ENCODE measurements around the gene HNRNPUL1.

HNRNPUL1 gene

DNA sequence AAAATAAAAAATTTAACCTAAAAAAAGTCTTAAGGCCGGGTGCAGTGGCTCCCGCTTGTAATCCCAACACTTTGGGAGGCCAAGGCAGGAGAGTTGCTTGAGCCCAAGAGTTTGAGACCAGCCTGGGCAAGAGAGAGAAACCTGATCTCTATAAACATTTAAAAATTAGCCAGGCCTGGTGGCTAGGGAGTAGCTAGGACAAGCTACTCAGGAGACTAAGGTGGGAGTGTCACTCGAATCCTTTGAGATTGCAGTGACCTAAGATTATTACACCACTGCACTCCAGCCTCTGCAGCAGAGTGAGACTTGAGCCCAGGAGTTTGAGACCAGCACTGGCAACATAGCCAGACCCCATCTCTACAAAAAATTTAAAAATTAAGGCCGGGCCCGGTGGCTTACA, 46.9 kb downstream of the HNRNPUL1 start:
- H4K20me1 ChIP-seq (ENCODE audit: insufficient read depth, low read length): no peaks in the 10 kb centered on the region
- peak overlapping the region; percentile 97 for H3K4me2 ChIP-seq (ENCODE audit: low read length)
- peaks cover 29% of the 10 kb centered on the region for H3K4me1 ChIP-seq (ENCODE audit: insufficient read depth, low read length, severe bottlenecking)
- H3K27ac ChIP-seq (ENCODE audit: low read depth, low read length, poor library complexity, severe bottlenecking): no peak overlapping the region
- no peak overlapping the region for H2AFZ ChIP-seq (ENCODE audit: low read length)
- H3F3A ChIP-seq (ENCODE audit: insufficient read depth, low read length): peaks cover 9% of the 10 kb centered on the region; the same call in 1 of the 2 replicates
- H3K9me2 ChIP-seq (ENCODE audit: low read depth, low read length): no peaks in the 10 kb centered on the region
- peak overlapping the region; percentile 83 for H3K4me3 ChIP-seq (ENCODE audit: low read depth, low read length, poor library complexity, severe bottlenecking)
- H3K27me3 ChIP-seq (ENCODE audit: insufficient read depth, low read length): no peaks in the 10 kb centered on the region
- H3K79me2 ChIP-seq (ENCODE audit: insufficient read depth, low read length): peaks cover 9% of the 10 kb centered on the region
- peak overlapping the region; percentile 96 for H3K9ac ChIP-seq (ENCODE audit: low read length)
- TF ChIP-seq EZH2 (IDR thresholded peaks at IDR 0.05; ENCODE audit: borderline replicate concordance, low read length): no peak
- TF ChIP-seq, protein P1, sequence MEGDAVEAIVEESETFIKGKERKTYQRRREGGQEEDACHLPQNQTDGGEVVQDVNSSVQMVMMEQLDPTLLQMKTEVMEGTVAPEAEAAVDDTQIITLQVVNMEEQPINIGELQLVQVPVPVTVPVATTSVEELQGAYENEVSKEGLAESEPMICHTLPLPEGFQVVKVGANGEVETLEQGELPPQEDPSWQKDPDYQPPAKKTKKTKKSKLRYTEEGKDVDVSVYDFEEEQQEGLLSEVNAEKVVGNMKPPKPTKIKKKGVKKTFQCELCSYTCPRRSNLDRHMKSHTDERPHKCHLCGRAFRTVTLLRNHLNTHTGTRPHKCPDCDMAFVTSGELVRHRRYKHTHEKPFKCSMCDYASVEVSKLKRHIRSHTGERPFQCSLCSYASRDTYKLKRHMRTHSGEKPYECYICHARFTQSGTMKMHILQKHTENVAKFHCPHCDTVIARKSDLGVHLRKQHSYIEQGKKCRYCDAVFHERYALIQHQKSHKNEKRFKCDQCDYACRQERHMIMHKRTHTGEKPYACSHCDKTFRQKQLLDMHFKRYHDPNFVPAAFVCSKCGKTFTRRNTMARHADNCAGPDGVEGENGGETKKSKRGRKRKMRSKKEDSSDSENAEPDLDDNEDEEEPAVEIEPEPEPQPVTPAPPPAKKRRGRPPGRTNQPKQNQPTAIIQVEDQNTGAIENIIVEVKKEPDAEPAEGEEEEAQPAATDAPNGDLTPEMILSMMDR (IDR thresholded peaks at IDR 0.05; ENCODE audit: low read length): no peak
- peaks cover 51% of the 10 kb centered on the region for H3K36me3 ChIP-seq (ENCODE audit: insufficient read depth, low read length)
- H3K9me3 ChIP-seq (ENCODE audit: low read length): no peaks in the 10 kb centered on the region

DNA sequence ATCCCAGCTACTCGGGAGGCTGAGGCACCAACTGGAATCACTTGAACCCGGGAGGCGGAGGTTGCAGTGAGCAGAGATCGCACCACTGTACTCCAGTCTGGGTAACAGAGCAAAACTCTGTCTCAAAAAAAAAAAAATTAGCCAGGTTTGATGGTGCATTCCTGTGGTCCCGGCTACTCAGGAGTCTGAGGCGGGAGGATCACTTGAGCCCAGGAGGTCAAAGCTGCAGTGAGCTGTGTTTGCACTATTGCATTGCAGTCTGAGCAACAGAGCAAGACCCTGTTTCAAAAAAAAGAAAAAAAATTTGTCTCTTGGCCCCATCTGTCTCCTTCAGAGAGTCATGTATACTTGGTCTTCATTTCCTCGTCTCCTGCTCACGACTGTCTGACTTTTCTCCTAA, 47.4 kb downstream of the HNRNPUL1 start:
- peaks cover 29% of the 10 kb centered on the region for H3K4me1 ChIP-seq (ENCODE audit: insufficient read depth, low read length, severe bottlenecking)
- H3K27ac ChIP-seq (ENCODE audit: low read depth, low read length, poor library complexity, severe bottlenecking): no peak overlapping the region
- H3K9me3 ChIP-seq (ENCODE audit: low read length): no peaks in the 10 kb centered on the region
- H3K79me2 ChIP-seq (ENCODE audit: insufficient read depth, low read length): peaks cover 9% of the 10 kb centered on the region
- H3K36me3 ChIP-seq (ENCODE audit: insufficient read depth, low read length): peaks cover 51% of the 10 kb centered on the region
- no peaks in the 10 kb centered on the region for H3K27me3 ChIP-seq (ENCODE audit: insufficient read depth, low read length)
- H3F3A ChIP-seq (ENCODE audit: insufficient read depth, low read length): peaks cover 9% of the 10 kb centered on the region; the same call in 1 of the 2 replicates
- TF ChIP-seq, protein P1 (IDR thresholded peaks at IDR 0.05; ENCODE audit: low read length): no peak
- no peak for TF ChIP-seq EZH2 (IDR thresholded peaks at IDR 0.05; ENCODE audit: borderline replicate concordance, low read length)
- H3K4me2 ChIP-seq (ENCODE audit: low read length): peak overlapping the region; percentile 97
- H3K9me2 ChIP-seq (ENCODE audit: low read depth, low read length): no peaks in the 10 kb centered on the region
- H4K20me1 ChIP-seq (ENCODE audit: insufficient read depth, low read length): no peaks in the 10 kb centered on the region
- H2AFZ ChIP-seq (ENCODE audit: low read length): no peak overlapping the region
- no peak overlapping the region for H3K9ac ChIP-seq (ENCODE audit: low read length)
- no peak overlapping the region for H3K4me3 ChIP-seq (ENCODE audit: low read depth, low read length, poor library complexity, severe bottlenecking)

DNA sequence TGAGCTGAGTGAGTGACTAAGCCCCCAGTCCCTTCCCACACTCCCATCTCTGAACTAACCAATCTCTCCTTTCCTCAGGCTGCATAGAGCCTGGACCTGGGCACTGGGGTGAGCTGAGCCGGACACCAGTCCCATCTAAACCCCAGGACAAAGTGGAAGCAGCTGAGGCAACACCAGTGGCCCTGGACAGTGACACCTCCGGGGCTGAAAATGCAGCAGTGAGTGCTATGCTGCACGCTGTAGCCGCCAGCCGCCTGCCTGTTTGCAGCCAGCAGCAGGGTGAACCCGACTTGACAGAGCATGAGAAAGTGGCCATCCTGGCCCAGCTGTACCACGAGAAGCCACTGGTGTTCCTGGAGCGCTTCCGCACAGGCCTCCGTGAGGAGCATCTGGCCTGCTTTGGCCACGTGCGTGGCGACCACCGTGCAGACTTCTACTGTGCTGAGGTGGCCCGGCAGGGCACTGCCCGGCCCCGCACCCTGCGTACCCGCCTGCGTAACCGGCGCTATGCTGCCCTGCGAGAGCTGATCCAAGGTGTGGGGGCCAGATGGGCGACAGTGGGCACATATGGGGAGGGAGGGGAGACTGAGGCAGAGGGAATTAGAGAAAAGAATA, 52.2 kb downstream of the HNRNPUL1 start:
- Histone ChIP-seq H3K36me3 (ENCODE audit: insufficient read depth, low read length) (peaks cover 80% of the 10 kb centered on the region), H3K9ac (ENCODE audit: low read length) (no peak overlapping the region), H3K9me2 (ENCODE audit: low read depth, low read length) (no peaks in the 10 kb centered on the region), H3K4me1 (ENCODE audit: insufficient read depth, low read length, severe bottlenecking) (peaks cover 4% of the 10 kb centered on the region), H3K9me3 (ENCODE audit: low read length) (no peaks in the 10 kb centered on the region), H4K20me1 (ENCODE audit: insufficient read depth, low read length) (no peaks in the 10 kb centered on the region), H2AFZ (ENCODE audit: low read length) (no peak overlapping the region), H3K79me2 (ENCODE audit: insufficient read depth, low read length) (no peaks in the 10 kb centered on the region), H3K27ac (ENCODE audit: low read depth, low read length, poor library complexity, severe bottlenecking) (no peak overlapping the region), H3K4me2 (ENCODE audit: low read length) (no peak overlapping the region), H3K27me3 (ENCODE audit: insufficient read depth, low read length) (no peaks in the 10 kb centered on the region), H3K4me3 (ENCODE audit: low read depth, low read length, poor library complexity, severe bottlenecking) (no peak overlapping the region), H3F3A (ENCODE audit: insufficient read depth, low read length) (no peaks in the 10 kb centered on the region)
- TF ChIP-seq, protein P1 (IDR thresholded peaks at IDR 0.05; ENCODE audit: low read length): no peak
- TF ChIP-seq EZH2 (IDR thresholded peaks at IDR 0.05; ENCODE audit: borderline replicate concordance, low read length): no peak
